HepG2 (cell line): ENCODE measurements around the gene RGS19. TPM values are rescaled to one million over a fixed set of nuclear protein-coding genes. Genes with fewer than 3 reads are reported as not detected.

ENCODE experiments used
- ARID2 ChIP-seq: sonication (generic); formaldehyde crosslinking; IDR thresholded peaks from 2 replicates; pipeline ENCODE4 v1.8.1; 2022; ENCODE audit warnings: mild to moderate bottlenecking, missing genetic modification reagents, borderline replicate concordance
- HNRNPK ChIP-seq: fragments of 200-400 bp; formaldehyde crosslinking; IDR thresholded peaks from 2 replicates; pipeline ENCODE4 v1.6.1; 2018; ENCODE audit warnings: low read length, low read depth, moderate library complexity, mild to moderate bottlenecking; ENCODE audit not compliant: poor library complexity, severe bottlenecking
- KDM3A ChIP-seq: IDR thresholded peaks from 2 replicates; pipeline ENCODE4 v1.6.1; 2018; ENCODE audit warnings: low read depth, missing compliant biosample characterization
- MYC ChIP-seq: sonication (generic); formaldehyde crosslinking; IDR thresholded peaks from 2 replicates; pipeline ENCODE4 v1.9.0; 2021; ENCODE audit warnings: missing genetic modification reagents, borderline replicate concordance
- POLR2AphosphoS5 ChIP-seq: IDR thresholded peaks from 2 replicates; pipeline ENCODE4 v1.6.1; 2012; ENCODE audit warnings: low read depth, low read length
- RBM22 ChIP-seq: fragments of 200-400 bp; formaldehyde crosslinking; optimal IDR thresholded peaks from 2 replicates; pipeline ENCODE3; 2017; ENCODE audit warnings: mild to moderate bottlenecking, low read length, moderate library complexity
- SALL2 ChIP-seq: sonication (generic); formaldehyde crosslinking; IDR thresholded peaks from 2 replicates; pipeline ENCODE4 v1.8.1; 2023; ENCODE audit warnings: mild to moderate bottlenecking, missing genetic modification reagents, inconsistent platforms
- TAF1 ChIP-seq: sonication (generic); formaldehyde crosslinking; IDR thresholded peaks from 2 replicates; pipeline ENCODE4 v1.4.0; 2020; ENCODE audit warnings: missing genetic modification reagents
- ZBTB2 ChIP-seq: sonication (generic); formaldehyde crosslinking; IDR thresholded peaks from 2 replicates; pipeline ENCODE4 v1.8.0; 2022; ENCODE audit warnings: low read depth, missing genetic modification reagents
- ZBTB33 ChIP-seq: sonication (generic); formaldehyde crosslinking; IDR thresholded peaks from 2 replicates; pipeline ENCODE4 v1.4.0; 2020; ENCODE audit warnings: missing genetic modification reagents
- ZHX2 ChIP-seq, 2 experiments: sonication (generic) in 1 of 2; formaldehyde crosslinking in 1 of 2; IDR thresholded peaks; 2 replicates each; pipeline versions ENCODE4 v1.6.1 to v1.9.0; 2014 to 2022; ENCODE audit warnings: antibody characterized with exemption in 1 of 2, borderline replicate concordance in 1 of 2, inconsistent platforms in 1 of 2, low read depth in 1 of 2, missing genetic modification reagents in 1 of 2
- ZNF10 ChIP-seq: sonication (generic); formaldehyde crosslinking; IDR thresholded peaks from 2 replicates; pipeline ENCODE4 v1.4.0; 2020; ENCODE audit warnings: mild to moderate bottlenecking, low read depth, missing genetic modification reagents, borderline replicate concordance
- ZNF576 ChIP-seq: sonication (generic); formaldehyde crosslinking; IDR thresholded peaks from 2 replicates; pipeline ENCODE4 v1.4.0; 2020; ENCODE audit warnings: mild to moderate bottlenecking, missing genetic modification reagents
- ZNF792 ChIP-seq: IDR thresholded peaks from 2 replicates; pipeline ENCODE4 v1.6.1; 2016
- ZXDC ChIP-seq: sonication (generic); formaldehyde crosslinking; IDR thresholded peaks from 2 replicates; pipeline ENCODE4 v1.5.0; 2020; ENCODE audit warnings: mild to moderate bottlenecking, missing genetic modification reagents
- polyA plus RNA-seq, 8 experiments: library from polyadenylated mRNA; depleted of rRNA in 3 of 8; stranded (reverse) in 7 of 8; unstranded in 1 of 8; fragments of >200 nt; fragmentation: Illumina TruSeq in 4 of 8; extraction: Trizol in 4 of 8; gene quantifications; 2 replicates each; pipeline versions ENCODE4 v1.2.1 to v1.2.3, GENCODE V29; 2011 to 2016; ENCODE audit warnings: low read depth in 4 of 8, missing spikeins in 1 of 8, mixed read lengths in 1 of 8; ENCODE audit not compliant: insufficient read depth in 1 of 8
- total RNA-seq, 5 experiments: library from RNA; depleted of rRNA; stranded (reverse); fragments of >200 nt; fragmentation: Illumina TruSeq; extraction: Trizol; gene quantifications; 2 replicates each; pipeline ENCODE4 v1.2.3, GENCODE V29; 2016; ENCODE audit warnings: low read depth in 1 of 5

The RGS19 gene
- total and polyA plus RNA-seq, 2 of the 13 experiments (the other 11 are each of a cell fraction or from before 2014, with no cell fraction given): 10.7 to 11.9 TPM

- TF ChIP-seq ZBTB2 (CRISPR knock-in tag): 0 out of 2 replicates have a peak, but pooled peaks have one; percentile 11
- TF ChIP-seq ZNF576 (CRISPR knock-in tag): no peak
- peak; percentile 42; the same call in 1 of the 2 replicates for TF ChIP-seq MYC (CRISPR knock-in tag)
- no peak for TF ChIP-seq ZXDC (CRISPR knock-in tag)
- TF ChIP-seq RBM22: peak; percentile 11
- TF ChIP-seq POLR2AphosphoS5: peak; percentile 74
- TF ChIP-seq ZNF792 (CRISPR knock-in tag): 0 out of 2 replicates have a peak, but pooled peaks have one; percentile 26
- 0 out of 2 replicates have a peak, but pooled peaks have one; percentile 3 for TF ChIP-seq ARID2 (CRISPR knock-in tag)
- peak; percentile 52; the same call in 1 of the 2 replicates for TF ChIP-seq SALL2 (CRISPR knock-in tag)
- peak; percentile 10; the same call in 1 of the 2 replicates for TF ChIP-seq TAF1 (CRISPR knock-in tag)
- TF ChIP-seq ZNF10: no peak
- TF ChIP-seq KDM3A: 0 out of 2 replicates have a peak, but pooled peaks have one; percentile 4
- peak; percentile 48; the same call in 1 of the 2 replicates for TF ChIP-seq ZBTB33
- TF ChIP-seq ZHX2 (IDR thresholded peaks at IDR 0.05; ENCODE audit: low read depth): peak; percentile 22; the same call in 1 of the 2 replicates
- no peak for TF ChIP-seq ZHX2 (CRISPR knock-in tag; IDR thresholded peaks at IDR 0.05; ENCODE audit: borderline replicate concordance)
- peak; percentile 90 for TF ChIP-seq HNRNPK
Measured at GRCh38 chr20:64037498-64038213, 41.7 kb downstream of the RGS19 start (continued).
